AG08395 (cell line): Measurements from ENCODE around the gene TUBGCP6.
"Not testable (repeated sequence)": the region's sequence is repeated elsewhere in the genome, so short reads cannot be mapped to it uniquely, and the experiment has no call there.

Experiments
- DNase-seq: peaks from one replicate; pipeline ENCODE4 v3.0.0; 2012; ENCODE audit warnings: mixed read lengths, low spot score

Gene TUBGCP6

DNA sequence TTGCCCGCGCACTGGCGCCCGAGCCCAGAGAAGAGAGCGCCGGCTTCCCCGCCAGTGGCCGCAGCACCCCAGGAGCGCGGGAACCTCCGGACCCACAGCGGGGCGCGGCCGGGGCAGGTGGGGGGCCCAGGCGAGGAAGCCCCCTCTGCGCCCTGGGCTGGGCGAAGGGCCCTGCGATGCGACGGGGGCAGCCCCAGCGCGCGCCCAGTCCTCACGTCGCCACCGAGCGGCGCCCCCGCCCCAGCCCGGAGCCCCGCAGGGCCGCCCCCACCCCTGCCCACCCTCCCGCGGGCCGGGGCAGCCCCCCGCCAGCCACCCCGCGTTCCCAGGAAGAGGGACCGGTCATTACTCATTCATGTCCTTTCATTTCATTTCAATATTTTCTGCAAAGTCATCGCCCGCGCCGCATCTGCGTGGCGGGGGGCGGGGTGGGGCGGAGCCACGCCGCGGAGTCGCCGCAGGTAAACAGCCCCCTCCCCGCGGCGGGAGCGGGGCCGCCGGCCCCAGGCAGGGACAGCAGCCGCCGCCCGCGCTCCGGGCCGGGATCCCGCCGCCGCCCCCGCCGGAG lies 75.0 kb downstream of the TUBGCP6 start:
- DNase-seq: no peak

- DNase-seq: no peak
These were observed 75.6 kb downstream of the TUBGCP6 start for GRCh38 chr22:50169181-50169759.

- not testable (repeated sequence) for DNase-seq
These were observed 76.2 kb downstream of the TUBGCP6 start for GRCh38 chr22:50168490-50169180.

DNA sequence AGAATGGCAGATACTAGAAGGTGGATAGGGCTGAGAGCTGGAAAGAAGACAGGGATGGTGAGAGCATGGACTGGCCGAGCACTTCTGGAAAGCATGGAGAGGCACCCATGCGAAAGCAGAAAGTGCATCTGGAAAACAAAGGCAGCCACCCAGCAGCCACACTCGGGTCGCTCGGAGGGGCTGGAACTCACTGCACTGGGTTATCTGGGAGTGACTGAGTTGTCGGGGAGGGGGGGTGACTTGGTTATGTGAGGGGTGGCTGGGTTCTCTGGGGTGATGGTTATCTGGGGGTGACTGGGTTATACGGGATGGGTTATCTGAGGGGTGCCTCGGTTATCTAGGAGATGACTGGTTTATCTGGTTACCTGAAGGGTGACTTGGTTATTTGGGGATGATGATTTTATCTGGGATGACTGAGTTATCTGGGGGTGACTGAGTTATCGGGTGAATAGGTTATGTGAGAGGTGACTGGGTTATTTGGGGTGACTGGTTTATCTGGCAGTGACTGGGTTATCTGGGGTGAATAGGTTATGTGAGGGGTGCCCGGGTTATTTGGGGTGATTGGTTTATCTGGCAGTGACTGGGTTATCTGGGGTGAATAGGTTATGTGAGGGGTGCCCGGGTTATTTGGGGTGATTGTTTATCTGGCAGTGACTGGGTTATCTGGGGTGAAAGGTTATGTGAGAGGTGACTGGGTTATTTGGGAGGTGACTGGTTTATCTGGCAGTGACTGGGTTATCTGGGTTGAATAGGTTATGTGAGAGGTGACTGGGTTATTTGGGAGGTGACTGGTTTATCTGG lies 76.9 kb downstream of the TUBGCP6 start:
- no peak for DNase-seq
